T-helper 9 cell (primary cell): Measurements from ENCODE around the gene BCO2.

Experiments used
- DNase-seq: peaks from one replicate; pipeline ENCODE4 v3.0.0-alpha.2; 2020

The BCO2 gene

DNA sequence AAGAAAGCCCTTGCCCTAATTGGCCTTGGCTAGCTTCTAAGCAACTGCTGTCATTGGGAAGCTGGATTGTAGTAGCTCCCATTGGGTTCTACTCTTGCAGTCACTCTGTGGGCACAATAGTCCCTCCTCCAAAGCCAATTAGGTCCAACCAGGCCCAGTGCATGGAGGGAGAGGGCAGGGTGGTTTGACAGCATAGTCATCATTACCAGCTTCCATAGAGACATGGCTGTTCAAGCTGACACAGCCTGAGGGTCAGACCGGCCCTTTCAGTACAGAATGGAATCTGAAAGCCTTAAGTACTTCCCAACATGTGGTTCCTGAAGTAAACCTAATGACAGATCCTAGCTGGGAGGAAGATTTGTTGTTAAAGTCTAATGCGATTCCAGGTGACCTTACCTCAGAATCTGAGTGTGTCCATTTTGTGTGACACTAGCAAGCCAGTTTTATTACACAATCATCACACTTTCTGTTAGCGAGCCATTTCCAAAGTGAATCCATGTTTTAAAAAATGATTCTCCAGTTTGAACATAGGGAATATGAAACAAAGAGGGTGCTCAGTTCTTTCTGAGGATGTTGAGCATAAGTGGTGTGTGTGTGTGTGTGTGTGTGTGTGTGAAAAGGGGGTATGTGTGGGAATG, 78.4 kb downstream of the BCO2 start:
- no peak for DNase-seq

DNA sequence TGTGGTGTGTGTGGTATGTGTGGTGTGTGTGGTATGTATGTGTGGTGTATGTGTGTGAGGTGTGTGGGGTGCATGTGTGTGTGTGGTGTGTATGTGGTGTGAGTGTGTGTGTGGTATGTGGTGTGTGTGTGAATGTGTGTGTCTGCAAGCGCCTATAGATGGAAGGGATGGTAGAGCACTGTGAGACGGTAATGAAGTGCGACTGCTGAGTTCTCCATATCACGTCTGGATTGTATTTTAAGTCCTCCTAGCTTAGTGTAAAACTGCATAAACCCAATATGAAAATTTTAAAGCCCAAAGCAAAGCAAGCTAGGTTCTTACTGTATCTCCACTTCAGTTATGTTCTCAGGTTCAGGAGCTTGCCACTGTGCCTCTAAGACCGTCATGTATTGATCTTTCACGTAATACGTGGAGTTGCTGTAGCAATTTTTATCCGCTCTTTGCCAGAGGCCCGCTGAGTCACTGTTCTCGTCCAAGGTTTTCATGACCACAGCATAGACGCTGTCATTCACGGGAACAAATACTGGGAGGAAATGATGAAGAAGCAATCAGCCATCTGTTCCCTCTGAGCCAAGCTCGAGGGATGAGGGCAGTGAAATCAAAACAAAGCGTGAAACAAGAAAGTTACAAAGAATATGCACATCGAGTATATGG, 79.9 kb downstream of the BCO2 start:
- DNase-seq = no peak

DNA sequence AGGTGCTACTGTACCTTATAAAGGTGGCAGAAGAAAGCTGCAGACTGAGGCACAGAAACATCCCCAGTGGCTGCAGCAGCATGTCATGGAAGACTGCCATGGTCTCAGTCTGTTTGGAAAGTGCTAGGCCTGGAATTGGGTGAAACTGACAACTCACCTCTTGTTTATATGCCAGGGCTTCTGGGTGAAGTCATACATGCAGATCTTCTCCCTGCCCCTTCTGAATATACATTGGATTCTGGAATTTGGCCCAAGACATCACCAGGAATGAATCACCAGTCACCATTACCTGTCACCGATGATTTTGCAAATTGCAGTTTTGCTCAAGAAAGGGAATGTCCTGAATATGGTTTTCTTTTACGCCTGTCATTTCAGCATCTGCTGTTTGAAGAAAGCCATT, 85.2 kb downstream of the BCO2 start, which contains the start of gene PLET1:
Gene PLET1 (minus strand): TSS at position 371 of the 400 bp plus-strand sequence. CDS start 271 bp downstream, at position 100.
- DNase-seq = no peak

DNA sequence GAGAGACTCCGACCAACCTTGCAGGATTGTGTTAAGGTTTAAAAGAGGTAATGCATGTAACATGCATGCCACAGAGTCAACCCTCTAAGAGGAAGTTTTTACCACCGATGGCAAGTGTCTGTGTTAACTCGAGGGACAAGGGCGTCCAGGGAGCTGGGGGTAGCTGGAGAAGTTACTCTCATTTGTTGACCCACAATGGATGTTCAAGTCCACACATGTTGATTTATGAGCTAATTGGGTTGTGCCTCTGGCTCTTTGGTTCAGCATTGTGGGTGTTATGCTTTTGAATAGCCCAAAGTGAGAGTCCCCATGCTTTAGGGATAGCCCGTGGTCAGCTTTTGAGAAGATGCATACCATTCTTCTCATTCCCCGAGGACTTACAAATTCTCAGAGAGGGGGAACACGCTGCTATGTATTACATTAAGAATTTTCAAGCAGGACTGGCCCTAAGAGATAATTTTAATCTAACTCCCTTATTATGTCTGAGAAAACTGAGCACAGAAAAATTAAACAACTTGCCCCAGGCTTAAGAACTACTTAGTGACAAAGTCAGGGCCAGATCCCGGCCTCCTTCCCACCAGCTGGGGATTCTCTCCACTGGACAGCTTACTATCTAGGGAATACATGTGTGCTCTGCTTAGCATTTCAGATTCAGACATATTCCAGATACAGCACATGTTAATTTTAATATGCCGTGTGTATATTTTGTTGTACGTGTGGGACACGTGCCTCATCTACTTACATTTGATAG, 90.5 kb downstream of the BCO2 start:
- no peak for DNase-seq

DNA sequence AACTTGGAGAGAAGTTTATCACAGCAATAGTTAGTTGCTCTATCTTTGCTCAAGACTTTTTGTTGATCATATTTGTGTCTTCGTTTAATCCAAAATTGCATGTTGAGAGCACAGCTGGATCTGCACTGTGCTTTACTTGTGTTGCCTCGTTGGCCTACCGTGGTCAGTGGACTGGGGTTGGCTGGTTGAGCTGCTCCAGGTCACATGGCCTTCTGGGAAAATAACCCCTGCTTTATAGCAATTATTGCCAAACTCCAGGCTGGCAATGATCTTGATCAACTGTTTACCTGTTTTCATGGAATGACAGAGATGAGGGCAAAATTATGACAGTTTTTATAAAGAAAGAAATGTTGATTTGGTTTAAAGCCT, 91.1 kb downstream of the BCO2 start:
- no peak for DNase-seq

DNA sequence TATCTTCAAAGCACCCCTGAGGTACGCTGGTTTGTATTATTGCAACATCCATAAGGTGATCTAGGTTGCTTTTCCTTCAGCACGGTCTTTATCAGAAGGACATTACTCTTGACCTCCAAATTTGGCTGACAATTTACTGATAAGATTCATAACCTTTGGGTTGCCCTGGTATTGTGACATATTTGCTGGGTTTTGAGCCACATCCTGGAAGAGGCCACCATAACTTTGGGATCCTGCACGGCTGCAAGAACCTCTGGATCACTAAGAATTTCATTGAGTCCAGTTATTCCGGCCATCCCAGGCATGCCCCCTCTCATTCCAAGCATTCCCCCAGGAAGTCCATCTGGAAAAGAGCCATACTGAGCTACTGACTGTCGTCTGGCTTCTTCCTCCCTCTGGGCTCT, 91.9 kb downstream of the BCO2 start:
- DNase-seq = no peak

DNA sequence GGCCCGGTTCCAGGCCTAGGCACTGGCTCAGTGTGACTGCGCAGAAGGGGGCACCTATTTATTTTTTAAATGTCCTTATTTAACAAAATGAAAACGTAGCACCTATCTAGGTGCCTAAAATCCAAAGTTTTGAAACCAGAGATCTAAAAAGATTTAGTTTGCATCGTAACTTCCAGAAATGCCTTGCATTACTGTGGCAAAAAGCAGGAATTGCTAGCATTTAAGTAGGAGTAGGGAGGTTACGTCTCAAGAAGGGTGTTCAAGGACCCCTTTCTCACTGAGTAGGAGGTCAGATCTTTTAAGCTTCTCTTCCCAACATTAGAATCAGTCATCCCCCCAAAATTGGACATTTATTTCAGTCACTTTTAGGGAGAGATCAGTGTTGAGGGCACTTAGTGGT, 93.1 kb downstream of the BCO2 start:
- no peak for DNase-seq
